ENCODE results near the gene FADS1.

GRCh38 chr11:61771985-61772455 is 44.8 kb downstream of the FADS1 start:
- TF ChIP-seq CTCF (IDR thresholded peaks at IDR 0.05) (no peak), POLR2AphosphoS5 (IDR thresholded peaks at IDR 0.05) (no peak)
